NCI-H1417 (cell line): ENCODE results near the gene LRCOL1.
A peak's percentile ranks its signal among the peaks of the same experiment; 100 is the strongest.

Source experiments
- DNase-seq, 3 experiments: peaks; one replicate each; lab custom pipeline; 2025; lab: John Stamatoyannopoulos, UW

The LRCOL1 gene

GRCh38 chr12:132619071-132619385, 8.6 kb upstream of the LRCOL1 start:
- DNase-seq, result no peak

- peak in 2 of 3 experiments; percentile 30 to 54 for DNase-seq
Observed at GRCh38 chr12:132618683-132619043, 8.3 kb upstream of the LRCOL1 start, which contains the start of gene P2RX2. Gene P2RX2 (plus strand): TSS chr12:132618776. CDS start chr12:132618817, 41 bp downstream.

DNA sequence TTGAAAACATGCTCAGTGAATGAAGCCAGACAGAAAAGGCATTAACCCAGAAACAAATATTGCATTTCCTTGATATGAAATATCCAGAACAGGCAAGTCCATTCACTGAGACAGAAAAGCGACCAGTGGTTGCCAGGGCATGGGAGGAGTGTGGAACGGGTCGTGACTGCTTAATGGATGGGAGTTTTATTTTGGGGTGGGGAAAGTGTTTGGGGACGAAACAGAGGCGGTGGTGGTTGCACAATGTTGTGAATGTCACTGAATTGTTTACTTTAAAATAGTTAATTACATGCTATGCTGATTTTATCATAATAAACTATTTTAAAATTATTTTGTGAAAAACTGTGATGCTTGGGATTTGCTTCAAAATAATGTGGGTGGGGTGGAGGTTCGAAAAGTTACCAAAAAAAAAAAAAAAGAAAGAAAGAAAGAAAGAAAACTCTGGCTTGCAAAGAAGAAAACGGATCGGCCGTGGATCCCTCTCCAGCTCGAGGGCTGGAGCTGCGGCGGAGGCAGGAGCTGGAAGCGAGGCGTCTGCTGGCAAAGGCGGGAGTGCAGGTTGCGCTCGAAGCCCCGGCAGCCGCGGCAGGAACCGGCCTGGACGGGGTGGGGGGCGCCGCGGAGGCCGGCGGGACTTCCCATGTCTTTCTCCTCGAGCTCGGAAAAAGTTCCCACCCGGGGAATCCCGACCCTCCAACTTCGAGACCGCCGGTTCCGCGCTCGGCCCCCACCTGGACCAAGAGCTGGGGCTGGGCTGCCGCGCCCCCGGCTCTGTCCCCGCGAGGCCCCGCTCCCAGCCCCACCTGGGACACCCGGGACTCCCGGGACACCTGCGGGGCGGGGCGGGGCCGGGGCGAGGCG, 7.7 kb upstream of the LRCOL1 start:
- peak in 2 of 3 experiments; percentile 51 to 54 for DNase-seq

- peak in 1 of 3 experiments; percentile 34 for DNase-seq
Observed at GRCh38 chr12:132617135-132617701, 6.8 kb upstream of the LRCOL1 start.

GRCh38 chr12:132615579-132616038, 5.2 kb upstream of the LRCOL1 start:
- DNase-seq, result no peak

DNA sequence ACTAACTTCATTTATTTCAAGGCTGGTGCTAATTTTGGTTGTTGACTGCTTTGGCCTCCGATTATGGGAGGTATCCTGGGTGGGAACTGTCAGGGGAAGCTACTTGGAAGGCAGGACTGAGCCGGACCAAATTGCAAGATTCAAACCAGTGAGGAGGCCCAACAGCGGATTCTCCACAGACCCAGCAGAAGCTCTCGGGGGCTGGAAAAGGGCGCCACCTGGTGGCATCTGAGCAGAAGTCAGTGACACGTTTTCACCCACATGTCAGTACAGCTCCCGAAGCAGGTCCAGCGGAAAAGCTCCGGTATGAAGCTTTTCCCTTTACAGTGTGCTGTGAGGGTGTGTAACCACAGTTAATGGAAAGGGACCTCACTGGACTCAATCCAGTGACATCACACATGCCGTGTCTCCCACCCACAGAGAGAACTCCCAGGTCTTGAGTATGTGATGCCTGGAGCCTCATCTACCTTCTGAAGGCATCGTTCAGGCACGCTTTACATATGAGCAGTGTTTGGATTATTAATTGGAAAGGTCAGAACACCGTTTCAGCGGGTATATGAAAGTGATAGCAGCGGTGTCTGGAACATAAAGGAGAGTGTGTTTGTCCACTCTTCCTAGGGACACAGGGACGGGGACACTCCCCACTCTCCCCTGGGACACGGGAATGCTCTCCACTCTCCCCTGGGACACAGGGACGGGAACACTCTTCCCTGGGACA, 4.6 kb upstream of the LRCOL1 start:
- peak; percentile 76 to 92 (median 89) for DNase-seq

- DNase-seq, result no peak
Observed at GRCh38 chr12:132614029-132614428, 3.6 kb upstream of the LRCOL1 start.

DNA sequence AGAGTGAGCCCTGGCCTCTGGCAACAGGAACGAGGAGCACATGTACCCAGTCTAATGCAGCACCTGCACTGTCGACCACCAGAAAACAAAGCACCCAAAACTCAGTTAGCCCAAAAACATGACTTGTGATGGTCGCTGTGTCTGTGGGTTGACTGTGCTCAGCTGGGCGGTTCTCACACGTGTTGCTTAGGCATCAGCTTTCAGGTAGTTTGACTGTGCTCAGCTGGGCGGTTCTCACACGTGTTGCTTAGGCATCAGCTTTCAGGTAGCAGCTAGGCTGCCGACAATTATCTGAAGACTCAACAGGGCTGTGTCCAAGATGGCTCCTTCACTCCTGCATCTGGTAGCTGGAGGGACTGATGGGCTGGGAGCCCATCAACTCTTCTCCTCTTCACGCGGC, 1.2 kb upstream of the LRCOL1 start:
- DNase-seq, result no peak

DNA sequence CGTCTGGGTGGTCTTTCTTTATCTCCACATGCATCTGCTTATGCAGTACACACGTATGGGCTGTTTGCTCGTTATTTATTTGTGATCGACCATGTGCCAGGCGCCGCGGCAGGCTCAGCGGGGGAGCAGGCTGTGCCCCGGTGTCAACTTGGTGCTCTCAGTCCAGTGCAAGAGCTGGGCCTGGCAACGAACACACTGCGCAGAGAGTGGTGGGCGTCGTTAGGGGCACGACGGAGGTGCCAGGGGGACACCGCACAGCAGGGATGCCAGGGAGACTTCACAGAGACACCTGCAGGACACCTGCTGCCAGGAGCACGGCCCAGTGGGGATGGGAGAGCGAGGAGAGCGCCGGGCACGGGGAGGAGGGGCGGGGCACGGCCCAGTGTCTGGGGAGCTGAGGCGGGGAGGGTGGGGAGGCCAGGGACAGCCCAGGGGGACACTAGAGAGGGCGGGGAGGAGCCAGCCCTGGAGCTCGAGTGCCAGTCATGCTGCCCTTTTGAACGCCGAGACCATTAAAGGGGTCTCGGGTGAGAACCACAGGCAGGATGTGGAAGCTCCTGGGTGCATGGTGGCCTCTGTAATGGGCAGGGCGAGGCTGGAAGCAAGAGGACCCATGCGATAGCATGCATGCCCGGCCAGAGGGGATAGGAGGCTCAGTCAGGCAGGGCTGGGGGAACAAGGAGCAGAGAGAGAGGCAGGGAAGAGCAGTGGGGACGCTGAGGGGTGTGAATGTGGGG, 652 bp upstream of the LRCOL1 start:
- DNase-seq, result peak in 2 of 3 experiments; percentile 45 to 61

GRCh38 chr12:132608231-132609171, 1.9 kb downstream of the LRCOL1 start:
- DNase-seq, result no peak

DNA sequence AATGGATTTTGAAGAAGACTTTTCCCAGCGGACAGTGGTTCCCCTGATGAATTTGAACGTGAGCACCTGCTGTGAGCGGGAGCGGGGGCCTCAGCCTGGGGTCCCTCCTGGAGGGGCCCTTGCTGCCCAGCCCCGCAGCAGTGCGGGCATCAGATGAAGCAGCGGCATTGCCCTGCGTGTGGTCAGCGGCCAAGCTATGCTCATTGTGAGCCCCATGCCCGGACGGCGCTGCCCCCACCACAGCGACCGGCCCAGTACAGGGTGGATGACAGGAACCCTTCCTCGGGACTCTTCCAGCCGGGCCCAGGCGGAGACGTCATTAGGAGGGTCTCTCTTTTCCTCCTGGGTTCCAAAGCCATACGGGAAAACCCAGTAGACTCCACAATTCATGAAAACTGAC, 3.5 kb downstream of the LRCOL1 start:
- no peak for DNase-seq

- no peak for DNase-seq
Observed at GRCh38 chr12:132606466-132606865, 3.9 kb downstream of the LRCOL1 start.

DNA sequence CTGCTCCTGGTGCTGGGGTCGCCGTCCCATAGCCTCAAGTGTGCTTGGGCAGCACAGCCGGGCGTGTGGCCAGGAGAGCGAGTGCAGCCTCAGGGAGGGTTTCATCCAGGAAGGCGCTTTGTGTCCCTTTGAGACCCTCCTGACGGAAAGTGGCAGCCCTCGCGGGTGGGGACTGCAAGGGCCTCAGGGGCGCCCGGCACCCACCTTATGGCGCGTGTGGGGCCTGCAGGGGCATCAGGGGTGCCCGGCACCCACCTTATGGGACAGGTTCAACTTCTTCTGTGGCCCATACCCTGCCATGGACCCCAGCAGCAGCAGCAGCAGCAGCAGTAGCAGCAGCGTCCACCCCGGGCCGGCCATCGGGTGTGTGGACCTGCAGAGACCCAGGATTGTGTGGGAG, 4.5 kb downstream of the LRCOL1 start:
- DNase-seq, result no peak

- no peak for DNase-seq
Observed at GRCh38 chr12:132604668-132605441, 5.5 kb downstream of the LRCOL1 start.

DNA sequence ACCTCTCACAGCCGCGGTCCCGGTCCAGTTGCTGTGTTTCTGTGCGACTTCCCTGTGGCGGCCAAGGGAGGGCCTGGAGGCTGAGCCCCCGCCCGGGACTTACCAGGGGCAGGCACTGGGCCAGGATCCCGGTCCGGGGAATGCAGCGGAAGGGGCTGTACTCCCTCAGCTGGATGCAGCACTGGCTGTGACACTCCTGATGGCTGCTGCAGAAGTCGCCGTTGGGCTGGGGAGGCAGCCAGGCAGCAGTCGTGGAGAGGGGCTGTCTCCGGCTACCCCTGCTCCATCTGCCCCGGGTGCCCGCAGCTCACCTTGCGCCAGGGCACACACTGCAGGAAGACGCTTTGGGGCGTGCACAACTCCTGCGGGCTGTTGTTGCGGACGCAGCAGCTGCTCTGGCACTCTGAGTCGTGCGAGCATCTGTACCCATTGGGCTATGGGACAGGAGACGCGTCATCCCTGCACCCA, 6.2 kb downstream of the LRCOL1 start:
- no peak for DNase-seq

DNA sequence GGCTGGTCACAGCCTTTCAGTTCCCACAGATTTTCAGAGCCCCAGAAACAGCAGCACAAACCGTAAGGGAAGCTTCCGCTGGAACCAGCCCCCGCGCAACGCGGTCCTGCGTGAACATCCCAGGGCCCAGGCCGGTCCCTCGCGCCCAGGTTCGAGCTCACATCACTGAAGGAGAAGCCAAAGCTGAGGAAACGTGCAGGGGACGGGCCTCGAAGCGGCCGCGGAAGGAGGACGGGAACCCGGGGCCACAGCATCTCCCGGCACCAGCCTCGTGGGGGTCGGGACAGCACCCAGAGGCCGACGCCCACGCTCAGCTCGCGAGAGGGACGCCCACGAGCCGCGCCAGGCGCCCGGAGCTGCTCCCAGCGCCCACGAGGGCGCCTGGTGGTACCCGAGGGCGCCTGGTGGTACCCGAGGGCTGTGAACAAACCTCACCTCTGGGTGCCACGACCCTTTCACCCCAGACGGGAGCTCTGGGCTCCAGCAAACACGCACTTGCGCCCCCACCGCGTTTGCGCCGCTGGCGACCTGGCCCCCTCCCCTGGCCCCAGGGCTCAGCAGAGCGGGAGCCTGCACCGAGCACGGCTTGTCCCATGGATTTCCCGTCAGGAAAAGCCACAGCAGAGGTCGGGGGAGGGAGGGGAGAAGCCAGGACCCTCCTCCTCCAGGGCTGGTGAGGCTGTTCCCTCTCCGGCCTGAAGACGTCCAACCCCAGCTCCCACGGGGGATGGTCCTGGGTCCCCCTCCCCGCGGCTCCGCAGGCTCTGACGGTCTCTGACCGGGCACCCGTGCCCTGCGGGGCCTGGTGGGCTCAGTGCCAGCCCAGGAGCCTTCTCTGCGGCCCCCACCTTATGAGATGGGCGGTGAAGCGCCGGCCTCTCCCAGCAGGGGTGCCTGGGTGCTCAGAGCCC, 6.9 kb downstream of the LRCOL1 start:
- DNase-seq, result no peak

DNA sequence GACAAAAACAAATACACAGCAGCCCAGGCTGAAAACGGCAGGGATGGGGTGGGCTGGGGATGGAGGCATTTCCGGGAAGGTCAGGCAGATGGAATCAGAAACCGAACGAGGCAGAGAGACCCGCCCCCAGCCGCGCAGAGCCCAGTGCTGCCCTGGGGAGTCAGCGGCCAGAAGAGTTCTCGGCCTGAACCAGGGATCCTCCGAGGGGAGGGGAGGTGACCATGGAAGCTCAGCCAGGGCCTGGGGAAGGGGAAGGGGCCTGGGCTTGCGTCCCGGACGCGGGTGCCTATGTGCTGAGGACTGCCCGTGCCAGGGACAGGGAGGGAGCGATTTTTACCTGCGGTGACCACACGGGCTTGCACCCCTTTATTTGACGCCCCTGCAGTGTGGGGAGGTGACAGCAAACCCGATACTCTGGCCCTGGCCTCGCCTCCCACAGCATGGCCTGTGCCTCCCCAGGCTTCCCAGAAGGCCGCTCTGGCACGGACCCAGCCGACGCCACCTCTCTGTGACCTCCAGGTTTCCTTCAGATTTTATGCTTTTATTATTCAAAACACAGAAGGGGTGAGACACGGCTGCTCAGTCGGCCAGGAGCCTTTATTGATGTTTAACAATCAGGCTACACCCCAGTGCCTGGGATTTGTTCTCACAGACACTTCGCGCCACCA, 7.7 kb downstream of the LRCOL1 start:
- DNase-seq, result no peak

DNA sequence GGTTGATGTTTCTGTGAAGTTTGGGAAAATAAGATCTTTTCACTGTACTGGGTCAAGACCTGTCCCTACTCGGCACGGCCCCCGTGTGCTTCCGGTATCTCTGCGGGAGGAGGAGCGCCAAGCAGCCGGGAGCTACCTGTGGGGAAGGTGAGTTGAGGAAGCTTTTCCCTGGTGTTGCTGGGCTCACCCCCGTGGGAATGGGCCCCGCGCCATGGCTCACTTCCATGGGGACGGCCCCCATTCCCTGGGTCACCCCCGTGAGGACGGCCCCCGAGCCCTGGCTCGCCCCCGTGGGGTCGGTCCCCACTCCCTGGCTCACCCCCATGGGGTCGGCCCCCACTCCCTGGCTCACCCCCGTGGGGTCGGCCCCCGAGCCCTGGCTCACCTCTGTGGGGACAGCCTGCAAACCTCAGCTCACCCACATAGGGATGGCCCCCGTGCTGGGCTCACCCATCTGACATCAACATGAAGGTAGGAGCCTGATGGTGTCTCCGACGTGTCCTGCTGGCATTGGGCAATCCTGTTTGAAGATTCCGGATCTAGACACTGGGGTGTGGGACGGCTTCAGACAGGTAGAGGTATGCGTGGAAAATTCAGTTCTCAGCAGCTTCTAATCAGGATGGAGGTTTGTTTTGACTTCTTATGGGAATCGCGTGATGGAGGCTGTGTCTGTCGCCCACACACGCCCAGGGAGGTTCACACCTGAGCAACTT, 9.1 kb downstream of the LRCOL1 start:
- DNase-seq, result peak in 1 of 3 experiments; percentile 29
